ENCODE measurements around the gene RAD54L2. TPM values are rescaled to one million over a fixed set of nuclear protein-coding genes. Genes with fewer than 3 reads are reported as not detected.

RAD54L2 gene
- total and polyA plus RNA-seq, 2 of the 8 experiments (the other 6 are each of a cell fraction or from before 2014, with no cell fraction given): 8.2 to 35.2 TPM

DNA sequence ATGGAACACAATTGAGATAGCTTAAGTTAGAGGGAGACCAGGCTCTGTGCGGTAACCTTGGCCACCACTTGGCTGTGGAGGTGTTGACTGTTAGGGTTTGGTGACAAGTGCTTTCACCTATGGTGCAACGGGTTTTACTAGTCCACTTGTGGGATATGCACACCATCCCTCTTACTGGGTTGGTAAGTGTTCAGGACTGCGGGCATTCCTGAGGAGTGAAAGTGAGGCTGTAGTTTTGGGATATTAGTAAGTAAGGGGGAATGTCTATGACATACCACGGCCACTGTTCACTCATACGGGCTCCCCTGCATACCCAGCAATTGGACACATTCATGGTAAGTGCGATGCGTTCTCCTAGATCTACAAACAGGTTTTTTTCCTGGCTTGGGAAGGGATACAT, 8.0 kb upstream of the RAD54L2 start:
- TF ChIP-seq MAX (IDR thresholded peaks at IDR 0.05) (no peak), SP4 (IDR thresholded peaks at IDR 0.05; ENCODE audit: low read length) (no peak), CBX5 (IDR thresholded peaks at IDR 0.05; ENCODE audit: low read depth, low read length) (no peak), BACH1 (IDR thresholded peaks at IDR 0.05; ENCODE audit: low read length) (no peak), SUZ12 (IDR thresholded peaks at IDR 0.05; ENCODE audit: low read length) (no peak), ATF3 (IDR thresholded peaks at IDR 0.05; ENCODE audit: insufficient read depth, low read depth, low read length) (no peak), NRF1 (IDR thresholded peaks at IDR 0.05; ENCODE audit: low read depth, low read length) (no peak), EZH2 (IDR thresholded peaks at IDR 0.05; ENCODE audit: low read depth, low read length, severe bottlenecking) (no peak)
- H3K56ac ChIP-seq (replicated peaks; ENCODE audit: insufficient read length, low read depth, low read length): no peak overlapping the region
- no peak for DNase-seq (ENCODE audit: low read depth in 1 of 2, low spot score in 2 of 2)
- H3K23ac ChIP-seq (ENCODE audit: insufficient read length): no peak overlapping the region
- H3K4ac ChIP-seq (replicated peaks; ENCODE audit: insufficient read length, low read depth, low read length): no peak overlapping the region
- WGBS, 2 experiments (ENCODE audit: extremely low coverage in 1 of 2, insufficient coverage in 1 of 2, insufficient read length in 1 of 2, insufficient replicate concordance in 2 of 2, low coverage in 1 of 2, low lambda C conversion rate in 2 of 2, missing lambda C conversion rate in 1 of 2): 88% methylated on average over 7 of the region's 7 CpGs; no CpG with 5 or more reads in 1 of the 2 experiments
- no peak overlapping the region; the same call in 1 of the 2 replicates for H4K8ac ChIP-seq (ENCODE audit: extremely low read depth, insufficient read depth, low read length)
- no peak overlapping the region for H3K27ac ChIP-seq (ENCODE audit: low read depth, low read length)
- FAIRE-seq: no peak
- H3K23me2 ChIP-seq (ENCODE audit: low read depth, low read length): no peaks in the 10 kb centered on the region
- no peak overlapping the region; the same call in 1 of the 2 replicates for H2AFZ ChIP-seq (ENCODE audit: low read length)
- H3K9ac ChIP-seq (replicated peaks in 1 of 4; ENCODE audit: extremely low read depth in 1 of 4, low read depth in 3 of 4, low read length in 3 of 4): no peak overlapping the region
- no peak overlapping the region for H3K14ac ChIP-seq (ENCODE audit: insufficient read length)
- H3K9me3 ChIP-seq (ENCODE audit: insufficient read depth in 2 of 2, low read depth in 1 of 2, low read length in 1 of 2): no peaks in the 10 kb centered on the region
- no peak overlapping the region for H2BK5ac ChIP-seq (ENCODE audit: low read depth, low read length)
- H3K36me3 ChIP-seq (ENCODE audit: control insufficient read depth in 2 of 4, insufficient read depth in 4 of 4, low read length in 3 of 4): no peaks in the 10 kb centered on the region
- no peak overlapping the region for H2BK20ac ChIP-seq (ENCODE audit: low read length)
- H3K79me2 ChIP-seq (ENCODE audit: control insufficient read depth in 1 of 2, insufficient read depth in 2 of 2, low read length in 2 of 2): no peaks in the 10 kb centered on the region
- H2BK15ac ChIP-seq (ENCODE audit: low read length): no peak overlapping the region
- POLR2A ChIA-PET (ENCODE audit: partially characterized antibody): interaction anchor here (1.5 to 2.2 kb wide), 2 partner anchors 9 to 31 kb away, joined by 4 to 7 read pairs; partner anchors contain the start of genes DCAF1 and RAD54L2
- no peak overlapping the region for H3K4me3 ChIP-seq (ENCODE audit: extremely low read depth in 1 of 4, insufficient read depth in 2 of 4, low read depth in 3 of 4, low read length in 4 of 4)
- H3K18ac ChIP-seq (ENCODE audit: extremely low read depth, low read length): no peak overlapping the region
- H3K79me1 ChIP-seq (ENCODE audit: low read depth, low read length): no peaks in the 10 kb centered on the region
- H2BK120ac ChIP-seq (replicated peaks; ENCODE audit: low read depth, low read length): no peak overlapping the region
- H2AK5ac ChIP-seq (ENCODE audit: low read depth, low read length): no peak overlapping the region
- H3K27me3 ChIP-seq (replicated peaks in 1 of 4; ENCODE audit: control insufficient read depth in 3 of 4, extremely low read depth in 1 of 4, insufficient read depth in 3 of 4, low read length in 3 of 4): no peaks in the 10 kb centered on the region
- no peak overlapping the region for H4K5ac ChIP-seq (ENCODE audit: insufficient read length, low read depth, low read length)
- no peak overlapping the region for H3K4me2 ChIP-seq (ENCODE audit: insufficient read depth in 1 of 2, low read depth in 2 of 2, low read length in 2 of 2)
- CTCF ChIA-PET (ENCODE audit: partially characterized antibody): interaction anchor here (1.7 kb wide), 1 partner anchor 152 kb away, joined by 5 read pairs; no protein-coding TSS in a partner anchor
- H4K20me1 ChIP-seq (replicated peaks in 1 of 2; ENCODE audit: control insufficient read depth in 1 of 2, insufficient read depth in 2 of 2, low read length in 2 of 2): no peaks in the 10 kb centered on the region
- no peak overlapping the region for H4K91ac ChIP-seq (replicated peaks; ENCODE audit: insufficient read length, low read length)
- H2BK12ac ChIP-seq (ENCODE audit: low read depth, low read length): no peak overlapping the region
- no peaks in the 10 kb centered on the region for H3K4me1 ChIP-seq (replicated peaks in 1 of 4; ENCODE audit: control insufficient read depth in 3 of 4, insufficient read depth in 4 of 4, low read length in 3 of 4)
